ENCODE results near the gene HSD17B3. TPM values are rescaled to one million over a fixed set of nuclear protein-coding genes. Genes with fewer than 3 reads are reported as not detected.
"Not testable (repeated sequence)": the region's sequence is repeated elsewhere in the genome, so short reads cannot be mapped to it uniquely, and the experiment has no call there.

The HSD17B3 gene
- total RNA-seq, 1 donor from 2014 or later, result not detected

GRCh38 chr9:96203867-96204501, 98.0 kb downstream of the HSD17B3 start:
- DNase-seq (ENCODE audit: low spot score in 2 of 2) (no peak), FAIRE-seq (no peak)

GRCh38 chr9:96202971-96203780, 98.8 kb downstream of the HSD17B3 start:
- FAIRE-seq, result no peak
- DNase-seq (ENCODE audit: low spot score in 2 of 2), result no peak

GRCh38 chr9:96201140-96201539, 100.8 kb downstream of the HSD17B3 start:
- FAIRE-seq (no peak), DNase-seq (ENCODE audit: low spot score in 2 of 2) (no peak)

GRCh38 chr9:96199006-96199405, 103.0 kb downstream of the HSD17B3 start:
- FAIRE-seq (no peak), DNase-seq (ENCODE audit: low spot score in 2 of 2) (no peak)

- DNase-seq (ENCODE audit: low spot score in 2 of 2) (no peak), FAIRE-seq (no peak)
Measured at GRCh38 chr9:96195541-96195940, 106.4 kb downstream of the HSD17B3 start.

- DNase-seq (ENCODE audit: low spot score in 2 of 2) (no peak), FAIRE-seq (no peak)
Measured at GRCh38 chr9:96193236-96193755, 108.7 kb downstream of the HSD17B3 start.

- DNase-seq (ENCODE audit: low spot score in 2 of 2) (no peak), FAIRE-seq (no peak)
Measured at GRCh38 chr9:96192710-96193109, 109.3 kb downstream of the HSD17B3 start.

GRCh38 chr9:96189995-96190394, 112.0 kb downstream of the HSD17B3 start:
- no peak for FAIRE-seq
- no peak for DNase-seq (ENCODE audit: low spot score in 2 of 2)

- FAIRE-seq; DNase-seq (ENCODE audit: low spot score in 2 of 2): not testable (repeated sequence)
Measured at GRCh38 chr9:96189581-96189980, 112.4 kb downstream of the HSD17B3 start.

GRCh38 chr9:96188571-96188970, 113.4 kb downstream of the HSD17B3 start:
- no peak for FAIRE-seq

GRCh38 chr9:96187151-96187555, 114.8 kb downstream of the HSD17B3 start:
- DNase-seq (ENCODE audit: low spot score in 2 of 2) (no peak), FAIRE-seq (no peak)

More at GRCh38 chr9:96188571-96188970, 113.4 kb downstream of the HSD17B3 start:
- DNase-seq (ENCODE audit: low spot score in 2 of 2), result no peak

GRCh38 chr9:96186591-96187011, 115.4 kb downstream of the HSD17B3 start:
- peak in 1 of 2 donors; percentile 37 for DNase-seq (ENCODE audit: low spot score in 2 of 2)
- FAIRE-seq, result no peak

- FAIRE-seq, result no peak
- DNase-seq (ENCODE audit: low spot score in 2 of 2), result no peak
Measured at GRCh38 chr9:96185518-96186156, 116.3 kb downstream of the HSD17B3 start.

Small RNA genes lying within 50 kb of the gene (small RNA-seq; reads per million reads assigned to genes)
- gene RNU6-1160P, result not detected

Other genes with a start within 250 kb of the HSD17B3 start
- 2.9 TPM for gene SLC35D2, start 81.5 kb upstream of the HSD17B3 start, total RNA-seq
- gene ZNF367, start 116.2 kb upstream of the HSD17B3 start, total RNA-seq, result 4.1 TPM
- gene HABP4, start 148.0 kb upstream of the HSD17B3 start, total RNA-seq, result 13.9 TPM

Measured in frontal cortex (tissue), 4 donors.